Sigmoid colon (tissue), 7 donors: Measurements from ENCODE around the gene KRT85. TPM values are rescaled to one million over a fixed set of nuclear protein-coding genes. Genes with fewer than 3 reads are reported as not detected.

ENCODE experiments used
- DNase-seq: peaks from one replicate; pipeline ENCODE4 v3.0.0-alpha.2; 2019
- H3K27ac ChIP-seq, 4 donors: fragments of 200-600 bp; sonication (generic); one replicate each; pipeline ENCODE4 v1.5.1; 2016 to 2019; ENCODE audit warnings: mild to moderate bottlenecking in 1 of 4
- H3K27me3 ChIP-seq, 3 donors: fragments of 200-600 bp; sonication (generic); one replicate each; pipeline ENCODE4 v1.5.1; 2019; ENCODE audit warnings: mild to moderate bottlenecking in 1 of 3
- H3K36me3 ChIP-seq, 4 donors: fragments of 200-600 bp; sonication (generic); one replicate each; pipeline ENCODE4 v1.5.1; 2016 to 2019
- H3K4me1 ChIP-seq, 4 donors: fragments of 200-600 bp; sonication (generic); one replicate each; pipeline ENCODE4 v1.5.1; 2017 to 2019
- H3K4me3 ChIP-seq, 4 donors: fragments of 200-600 bp; sonication (generic); one replicate each; pipeline ENCODE4 v1.5.1; 2017 to 2019; ENCODE audit warnings: mild to moderate bottlenecking in 2 of 4, moderate library complexity in 1 of 4
- H3K9me3 ChIP-seq, 4 donors: fragments of 200-600 bp in 3 of 4; sonication (generic) in 3 of 4; one replicate each; pipeline versions ENCODE4 v1.5.1 to v1.6.1; 2013 to 2019
- EP300 ChIP-seq, 4 donors: sonication (generic); formaldehyde crosslinking; IDR thresholded peaks; one replicate each; pipeline ENCODE4 v1.6.1; 2017; ENCODE audit warnings: antibody characterized with exemption in 4 of 4
- POLR2A ChIP-seq, 2 donors: fragments of 450-650 bp; IDR thresholded peaks; one replicate each; pipeline ENCODE4 v1.6.1; 2016; ENCODE audit warnings: antibody characterized with exemption in 2 of 2, mild to moderate bottlenecking in 2 of 2, moderate library complexity in 2 of 2
- POLR2AphosphoS5 ChIP-seq, 4 donors: sonication (generic); formaldehyde crosslinking; IDR thresholded peaks; one replicate each; pipeline ENCODE4 v1.6.1; 2017; ENCODE audit warnings: antibody characterized with exemption in 4 of 4
- WGBS, 2 donors: extraction: QIAGEN DNeasy Blood & Tissue Kit; methylation state at CpG; one replicate each; pipeline ENCODE4 v1.1.7; 2013; 5-methylcytosine and 5-hydroxymethylcytosine counted together
- intact Hi-C: fragments of 100-400 bp; cut with DNase I; formaldehyde crosslinking; loops from one replicate; pipeline ENCODE4 v1.15.1; 2023
- polyA plus RNA-seq, 3 donors: library from polyadenylated mRNA; stranded (reverse); fragments of 200-250 nt; gene quantifications; one replicate each; pipeline ENCODE4 v1.2.3, GENCODE V29; 2013
- total RNA-seq, 4 donors: library from RNA; depleted of rRNA; stranded (reverse); fragments of >200 nt; gene quantifications; one replicate each; pipeline ENCODE4 v1.1.0, GENCODE V29; 2016
- TF ChIP-seq, protein P1 (sequence below), 4 experiments: fragments of 450-650 bp in 3 of 4; fragments of 200-600 bp in 1 of 4; IDR thresholded peaks; one replicate each; pipeline ENCODE4 v1.5.1; 2016 to 2019; ENCODE audit warnings: antibody characterized with exemption in 4 of 4, mild to moderate bottlenecking in 3 of 4, moderate library complexity in 2 of 4
- donor health status: healthy with polysubstance abuse.
- donor health status: Bipolar disorder and iron deficiency.
- donor health status: healthy.

KRT85 gene
- total and polyA plus RNA-seq, 7 donors = not detected

DNA sequence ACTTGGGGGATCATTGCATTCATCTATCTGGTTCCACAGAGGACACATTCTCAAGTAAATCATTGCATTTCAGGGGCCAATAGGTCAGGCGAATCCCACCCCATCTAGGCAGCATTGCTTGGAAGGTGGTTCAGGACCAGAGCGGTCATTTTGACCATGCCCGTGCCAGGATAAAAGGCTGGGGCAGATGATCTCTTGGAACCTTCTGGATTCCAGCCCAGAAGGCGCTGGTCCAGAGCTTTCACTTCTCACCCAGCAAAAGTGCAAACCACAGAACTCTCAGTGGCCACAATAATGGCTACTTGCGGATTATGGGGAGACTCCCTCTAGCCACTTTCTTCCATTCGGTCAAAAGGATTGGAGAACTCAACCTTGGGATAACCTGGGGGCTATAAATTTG, 595 bp upstream of the KRT85 start:
- H3K36me3 ChIP-seq = no peaks in the 10 kb centered on the region
- TF ChIP-seq POLR2AphosphoS5 (IDR thresholded peaks at IDR 0.05) (no peak), EP300 (IDR thresholded peaks at IDR 0.05) (no peak), POLR2A (IDR thresholded peaks at IDR 0.05) (no peak)
- TF ChIP-seq, protein P1, sequence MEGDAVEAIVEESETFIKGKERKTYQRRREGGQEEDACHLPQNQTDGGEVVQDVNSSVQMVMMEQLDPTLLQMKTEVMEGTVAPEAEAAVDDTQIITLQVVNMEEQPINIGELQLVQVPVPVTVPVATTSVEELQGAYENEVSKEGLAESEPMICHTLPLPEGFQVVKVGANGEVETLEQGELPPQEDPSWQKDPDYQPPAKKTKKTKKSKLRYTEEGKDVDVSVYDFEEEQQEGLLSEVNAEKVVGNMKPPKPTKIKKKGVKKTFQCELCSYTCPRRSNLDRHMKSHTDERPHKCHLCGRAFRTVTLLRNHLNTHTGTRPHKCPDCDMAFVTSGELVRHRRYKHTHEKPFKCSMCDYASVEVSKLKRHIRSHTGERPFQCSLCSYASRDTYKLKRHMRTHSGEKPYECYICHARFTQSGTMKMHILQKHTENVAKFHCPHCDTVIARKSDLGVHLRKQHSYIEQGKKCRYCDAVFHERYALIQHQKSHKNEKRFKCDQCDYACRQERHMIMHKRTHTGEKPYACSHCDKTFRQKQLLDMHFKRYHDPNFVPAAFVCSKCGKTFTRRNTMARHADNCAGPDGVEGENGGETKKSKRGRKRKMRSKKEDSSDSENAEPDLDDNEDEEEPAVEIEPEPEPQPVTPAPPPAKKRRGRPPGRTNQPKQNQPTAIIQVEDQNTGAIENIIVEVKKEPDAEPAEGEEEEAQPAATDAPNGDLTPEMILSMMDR (IDR thresholded peaks at IDR 0.05) = no peak
- H3K27ac ChIP-seq = no peak overlapping the region
- no peak for DNase-seq
- intact Hi-C loops = no loop called here
- H3K9me3 ChIP-seq = no peaks in the 10 kb centered on the region
- WGBS, 2 donors = 76 to 84% methylated on average over 6 of the region's 6 CpGs
- peaks cover 0 to 15% (median 0%) of the 10 kb centered on the region in 4 donors for H3K4me1 ChIP-seq
- no peaks in the 10 kb centered on the region for H3K27me3 ChIP-seq
- H3K4me3 ChIP-seq = no peak overlapping the region

DNA sequence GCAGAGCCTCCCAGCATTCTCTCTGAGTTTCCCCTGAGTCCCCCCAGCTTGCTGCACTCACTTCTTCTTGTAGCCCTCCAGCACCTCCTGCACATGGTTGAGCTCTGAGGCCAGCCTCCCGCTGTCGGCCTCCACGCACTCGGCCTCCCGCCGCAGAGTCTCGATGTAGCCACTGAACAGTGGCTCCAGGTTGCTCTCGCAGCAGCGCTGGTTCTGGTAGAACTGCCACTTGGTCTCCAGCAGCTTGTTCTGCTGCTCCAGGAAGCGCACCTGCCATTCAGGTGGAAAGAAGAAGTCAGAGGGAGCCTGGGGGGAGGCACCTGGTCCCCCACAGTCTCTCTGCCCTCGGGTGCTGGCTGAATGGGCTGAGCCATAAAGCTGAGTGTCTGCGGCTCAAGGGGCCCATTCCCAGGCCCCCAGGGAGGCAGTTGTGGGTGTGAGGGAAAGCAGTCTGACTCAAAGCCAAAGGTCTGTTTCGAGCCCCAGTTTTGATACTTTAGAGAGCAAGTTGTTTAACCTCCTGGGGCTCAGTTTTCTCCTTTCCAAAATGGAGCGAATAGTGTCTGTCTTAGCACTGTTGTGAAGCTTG, 2.3 kb downstream of the KRT85 start:
- Histone ChIP-seq H3K4me1 (no peaks in the 10 kb centered on the region), H3K4me3 (no peak overlapping the region), H3K9me3 (no peaks in the 10 kb centered on the region), H3K36me3 (no peaks in the 10 kb centered on the region), H3K27ac (no peak overlapping the region), H3K27me3 (no peaks in the 10 kb centered on the region)
- WGBS, 2 donors = 83 to 86% methylated on average over 14 of the region's 14 CpGs
- DNase-seq = no peak
- intact Hi-C loops = no loop called here
- TF ChIP-seq, protein P1 (IDR thresholded peaks at IDR 0.05) = no peak
- TF ChIP-seq EP300 (IDR thresholded peaks at IDR 0.05) (no peak), POLR2AphosphoS5 (IDR thresholded peaks at IDR 0.05) (no peak), POLR2A (IDR thresholded peaks at IDR 0.05) (no peak)

DNA sequence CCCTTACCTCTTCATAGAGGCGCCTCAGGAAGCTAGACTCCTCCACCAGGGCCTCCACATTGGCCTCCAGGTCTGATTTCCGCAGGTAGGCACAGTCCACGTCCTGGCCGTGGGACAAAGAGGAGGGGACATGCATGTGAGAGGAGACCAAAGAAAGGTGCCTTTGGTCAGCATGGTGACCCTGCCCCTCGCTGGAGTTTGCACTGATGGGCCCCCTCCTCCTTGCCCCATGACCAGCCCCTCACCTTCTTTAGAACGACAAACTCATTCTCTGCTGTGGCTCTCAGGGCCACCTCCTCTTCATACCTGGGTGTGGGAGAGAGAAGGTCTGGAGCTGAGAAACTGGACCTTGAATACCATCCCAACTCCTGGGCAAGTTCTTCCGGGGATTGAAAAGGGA, 3.2 kb downstream of the KRT85 start:
- no peak overlapping the region for H3K27ac ChIP-seq
- DNase-seq = no peak
- H3K9me3 ChIP-seq = no peaks in the 10 kb centered on the region
- H3K27me3 ChIP-seq = no peaks in the 10 kb centered on the region
- 80 to 87% methylated on average over 7 of the region's 7 CpGs for WGBS, 2 donors
- H3K4me3 ChIP-seq = no peak overlapping the region
- no peaks in the 10 kb centered on the region for H3K4me1 ChIP-seq
- H3K36me3 ChIP-seq = no peaks in the 10 kb centered on the region
- intact Hi-C loops = no loop called here
- TF ChIP-seq, protein P1 (IDR thresholded peaks at IDR 0.05) = no peak
- TF ChIP-seq POLR2AphosphoS5 (IDR thresholded peaks at IDR 0.05) (no peak), POLR2A (IDR thresholded peaks at IDR 0.05) (no peak), EP300 (IDR thresholded peaks at IDR 0.05) (no peak)

DNA sequence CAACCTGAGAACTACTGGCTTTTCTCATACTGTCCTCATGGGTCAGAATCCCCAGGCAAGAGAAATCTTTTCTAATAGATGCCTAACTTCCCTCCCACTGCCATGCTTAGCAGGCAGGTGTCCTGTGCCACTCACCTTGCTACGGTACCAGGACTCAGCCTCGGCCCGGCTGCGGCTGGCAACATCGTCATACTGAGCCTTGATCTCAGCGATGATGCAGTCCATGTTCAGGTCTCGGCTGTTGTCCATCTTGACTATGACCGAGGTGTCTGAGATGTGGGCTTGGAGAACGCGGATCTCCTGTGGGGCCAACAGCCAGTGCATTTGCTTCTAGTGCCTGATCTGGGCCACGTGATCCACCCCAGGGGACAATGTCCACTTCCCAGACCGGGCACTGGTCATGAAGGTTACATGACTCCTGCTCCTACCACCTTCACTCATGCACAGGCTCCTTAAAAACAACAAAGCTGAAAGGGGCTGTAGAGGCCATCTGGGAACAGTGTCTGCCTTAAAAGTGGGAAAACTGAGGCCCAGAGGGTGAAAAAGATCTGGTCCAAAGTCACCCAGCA, 4.1 kb downstream of the KRT85 start:
- TF ChIP-seq EP300 (IDR thresholded peaks at IDR 0.05) = no peak
- no peak for TF ChIP-seq POLR2A (IDR thresholded peaks at IDR 0.05)
- TF ChIP-seq, protein P1 (IDR thresholded peaks at IDR 0.05) = no peak
- TF ChIP-seq POLR2AphosphoS5 (IDR thresholded peaks at IDR 0.05) = no peak
- no peaks in the 10 kb centered on the region for H3K4me1 ChIP-seq
- H3K4me3 ChIP-seq = no peak overlapping the region
- WGBS, 2 donors = 91 to 93% methylated on average over 12 of the region's 12 CpGs
- no peaks in the 10 kb centered on the region for H3K36me3 ChIP-seq
- no peaks in the 10 kb centered on the region for H3K27me3 ChIP-seq
- intact Hi-C loops = no loop called here
- no peak for DNase-seq
- H3K9me3 ChIP-seq = no peaks in the 10 kb centered on the region
- no peak overlapping the region for H3K27ac ChIP-seq
